Natural killer cell treated with Interleukin-12 subunit alpha and Interleukin-12 subunit beta and Interleukin-15 and Interleukin-18, amount 100 ng/mL, for 72 hours (primary cell): Measurements from ENCODE around the gene TECRL. TPM values are rescaled to one million over a fixed set of nuclear protein-coding genes. Genes with fewer than 3 reads are reported as not detected.

ENCODE experiments used
- ATAC-seq, 2 donors: fragments of 150-1000 bp; cut with Tn5 transposase in 1 of 2; sonication (Bioruptor Pico), chemical (Tn5 transposase) in 1 of 2; 2 replicates each; pipeline ENCODE4 v1.10.0; 2021
- DNase-seq: peaks from one replicate; pipeline ENCODE4 v3.0.0; 2022; ENCODE audit warnings: low spot score
- H3K27ac Mint-ChIP-seq, 2 donors: 1 replicate in 1 of 2; 2 replicates in 1 of 2; pipeline ENCODE4 v1.8.0; 2022; ENCODE audit warnings: mixed read lengths in 2 of 2, mild to moderate bottlenecking in 1 of 2, moderate library complexity in 1 of 2
- H3K27me3 Mint-ChIP-seq, 2 donors: 1 replicate in 1 of 2; 2 replicates in 1 of 2; pipeline ENCODE4 v1.8.0; 2022; ENCODE audit warnings: mixed read lengths in 2 of 2
- H3K36me3 Mint-ChIP-seq: one replicate; pipeline ENCODE4 v1.8.0; 2022; ENCODE audit warnings: mixed read lengths
- H3K4me1 Mint-ChIP-seq, 2 donors: 1 replicate in 1 of 2; 2 replicates in 1 of 2; pipeline ENCODE4 v1.8.0; 2022; ENCODE audit warnings: low read depth in 2 of 2, mixed read lengths in 2 of 2, mild to moderate bottlenecking in 1 of 2
- H3K4me3 Mint-ChIP-seq: one replicate; pipeline ENCODE4 v1.8.0; 2022; ENCODE audit warnings: mixed read lengths
- H3K9me3 Mint-ChIP-seq: 2 replicates; pipeline ENCODE4 v1.8.0; 2022; ENCODE audit warnings: mixed read lengths
- total RNA-seq, 2 donors: library from RNA; stranded (reverse); gene quantifications; one replicate each; pipeline ENCODE4 v1.2.3, GENCODE V29; 2022

Gene TECRL, protein sequence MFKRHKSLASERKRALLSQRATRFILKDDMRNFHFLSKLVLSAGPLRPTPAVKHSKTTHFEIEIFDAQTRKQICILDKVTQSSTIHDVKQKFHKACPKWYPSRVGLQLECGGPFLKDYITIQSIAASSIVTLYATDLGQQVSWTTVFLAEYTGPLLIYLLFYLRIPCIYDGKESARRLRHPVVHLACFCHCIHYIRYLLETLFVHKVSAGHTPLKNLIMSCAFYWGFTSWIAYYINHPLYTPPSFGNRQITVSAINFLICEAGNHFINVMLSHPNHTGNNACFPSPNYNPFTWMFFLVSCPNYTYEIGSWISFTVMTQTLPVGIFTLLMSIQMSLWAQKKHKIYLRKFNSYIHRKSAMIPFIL
- not detected for total RNA-seq

- Mint-ChIP-seq H3K4me1 (no peaks in the 10 kb centered on the region), H3K4me3 (no peak within 1 kb of the TSS), H3K27ac (no peak within 1 kb of the TSS), H3K9me3 (peaks cover 8% of the 10 kb centered on the region), H3K27me3 (no peaks in the 10 kb centered on the region), H3K36me3 (peaks cover 11% of the 10 kb centered on the region)
- DNase-seq, result no peak
- ATAC-seq, result no peak
These were observed at the start of gene TECRL for GRCh38 chr4:64409300-64409699. TSS of gene TECRL (minus strand) at chr4:64409450. CDS start at chr4:64409351, 99 bp downstream.

DNA sequence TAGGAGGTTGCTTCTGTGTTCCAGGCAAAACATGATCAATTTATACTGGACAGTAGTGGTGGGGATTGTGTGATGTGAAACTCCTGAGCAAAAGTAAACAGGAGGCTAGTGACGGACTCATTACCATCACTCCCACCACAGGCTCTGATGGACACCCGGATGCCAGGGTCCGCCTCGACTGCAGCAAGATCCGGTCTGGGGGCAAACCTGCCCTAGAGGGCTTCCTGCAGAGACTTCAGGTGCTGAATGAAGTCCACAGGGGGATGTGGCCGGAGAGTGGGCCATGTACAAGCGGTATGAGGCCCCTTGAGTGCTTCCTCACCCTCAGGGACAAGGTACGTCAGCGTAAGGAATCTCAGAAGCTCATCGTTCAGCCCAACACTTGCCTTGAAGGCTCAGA, 23.4 kb upstream of the TECRL start:
- no peak for ATAC-seq
- Mint-ChIP-seq H3K36me3 (peaks cover 11% of the 10 kb centered on the region), H3K4me3 (no peak overlapping the region), H3K4me1 (no peaks in the 10 kb centered on the region), H3K9me3 (peaks cover 15% of the 10 kb centered on the region), H3K27me3 (no peaks in the 10 kb centered on the region), H3K27ac (no peak overlapping the region)
- DNase-seq, result no peak

DNA sequence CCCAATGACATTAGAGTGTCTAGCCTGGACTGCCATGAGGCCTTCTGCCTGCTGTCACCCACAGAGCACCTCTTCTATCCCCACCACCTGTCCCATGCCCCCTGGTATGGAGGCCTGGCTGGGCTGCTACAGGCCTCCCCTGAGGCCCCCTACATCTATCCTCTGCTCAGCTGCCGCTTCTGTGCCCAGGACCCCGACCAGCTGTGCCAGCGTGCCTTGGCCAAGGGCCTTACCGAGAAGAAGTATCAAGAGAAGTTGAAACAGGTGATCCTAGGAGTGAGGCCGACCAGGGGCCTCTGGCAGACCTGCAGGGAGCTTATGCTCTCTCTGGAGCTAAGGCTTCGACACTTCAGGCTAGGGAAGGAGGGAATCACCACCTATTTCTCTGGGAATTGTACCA, 21.7 kb upstream of the TECRL start:
- Mint-ChIP-seq H3K36me3 (peaks cover 11% of the 10 kb centered on the region), H3K27ac (no peak overlapping the region), H3K9me3 (peaks cover 10% of the 10 kb centered on the region), H3K4me3 (no peak overlapping the region), H3K27me3 (no peaks in the 10 kb centered on the region), H3K4me1 (no peaks in the 10 kb centered on the region)
- DNase-seq, result no peak
- ATAC-seq, result no peak

- DNase-seq (no peak), ATAC-seq (no peak)
- no peaks in the 10 kb centered on the region for H3K4me1 Mint-ChIP-seq
- no peak overlapping the region for H3K27ac Mint-ChIP-seq
- H3K4me3 Mint-ChIP-seq, result no peak overlapping the region
- no peaks in the 10 kb centered on the region for H3K27me3 Mint-ChIP-seq
- H3K9me3 Mint-ChIP-seq, result peaks cover 6% of the 10 kb centered on the region
- H3K36me3 Mint-ChIP-seq, result no peaks in the 10 kb centered on the region
These were observed 8.7 kb upstream of the TECRL start for GRCh38 chr4:64417974-64418373.

DNA sequence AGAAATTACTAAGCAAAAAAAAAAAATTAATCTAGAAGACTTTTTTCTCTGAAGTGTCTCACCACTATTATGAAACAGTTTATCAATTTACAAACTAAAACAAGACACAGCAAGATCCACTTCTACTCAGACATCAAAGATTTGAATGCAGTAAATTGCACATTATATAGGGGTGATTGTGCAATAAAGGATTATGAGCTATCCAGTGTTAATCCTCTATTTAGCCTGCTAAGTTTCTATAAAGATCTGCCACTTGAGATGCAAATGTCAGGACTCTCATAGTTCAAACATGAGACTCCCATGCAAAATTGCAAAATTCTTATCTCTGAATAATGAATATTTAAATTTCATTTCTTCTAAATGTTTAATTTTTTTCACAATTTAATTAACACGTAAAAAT, 2.2 kb downstream of the TECRL start:
- H3K4me3 Mint-ChIP-seq, result no peak overlapping the region

GRCh38 chr4:64405761-64406160, 3.5 kb downstream of the TECRL start:
- H3K9me3 Mint-ChIP-seq, result peaks cover 14% of the 10 kb centered on the region
- H3K4me1 Mint-ChIP-seq, result no peaks in the 10 kb centered on the region
- H3K27me3 Mint-ChIP-seq, result no peaks in the 10 kb centered on the region

More for the DNA sequence above, 2.2 kb downstream of the TECRL start:
- Mint-ChIP-seq H3K27me3 (no peaks in the 10 kb centered on the region), H3K27ac (no peak overlapping the region), H3K9me3 (peaks cover 14% of the 10 kb centered on the region), H3K4me1 (no peaks in the 10 kb centered on the region), H3K36me3 (peaks cover 11% of the 10 kb centered on the region)
- DNase-seq (no peak), ATAC-seq (no peak)

GRCh38 chr4:64402684-64403083, 6.6 kb downstream of the TECRL start:
- H3K36me3 Mint-ChIP-seq, result peaks cover 20% of the 10 kb centered on the region
- H3K4me3 Mint-ChIP-seq, result no peak overlapping the region
- DNase-seq (no peak), ATAC-seq (no peak)
- H3K4me1 Mint-ChIP-seq, result no peaks in the 10 kb centered on the region
- H3K27ac Mint-ChIP-seq, result no peak overlapping the region
- H3K9me3 Mint-ChIP-seq, result peaks cover 24% of the 10 kb centered on the region
- no peaks in the 10 kb centered on the region for H3K27me3 Mint-ChIP-seq

More at GRCh38 chr4:64405761-64406160, 3.5 kb downstream of the TECRL start:
- peaks cover 11% of the 10 kb centered on the region for H3K36me3 Mint-ChIP-seq
- H3K4me3 Mint-ChIP-seq, result no peak overlapping the region
- DNase-seq (no peak), ATAC-seq (no peak)
- no peak overlapping the region for H3K27ac Mint-ChIP-seq

- Mint-ChIP-seq H3K4me1 (no peaks in the 10 kb centered on the region), H3K27ac (no peak overlapping the region), H3K36me3 (peaks cover 13% of the 10 kb centered on the region), H3K27me3 (no peaks in the 10 kb centered on the region), H3K9me3 (peaks cover 26% of the 10 kb centered on the region), H3K4me3 (no peak overlapping the region)
- DNase-seq, result no peak
- no peak for ATAC-seq
These were observed 9.7 kb downstream of the TECRL start for GRCh38 chr4:64399313-64400109.

DNA sequence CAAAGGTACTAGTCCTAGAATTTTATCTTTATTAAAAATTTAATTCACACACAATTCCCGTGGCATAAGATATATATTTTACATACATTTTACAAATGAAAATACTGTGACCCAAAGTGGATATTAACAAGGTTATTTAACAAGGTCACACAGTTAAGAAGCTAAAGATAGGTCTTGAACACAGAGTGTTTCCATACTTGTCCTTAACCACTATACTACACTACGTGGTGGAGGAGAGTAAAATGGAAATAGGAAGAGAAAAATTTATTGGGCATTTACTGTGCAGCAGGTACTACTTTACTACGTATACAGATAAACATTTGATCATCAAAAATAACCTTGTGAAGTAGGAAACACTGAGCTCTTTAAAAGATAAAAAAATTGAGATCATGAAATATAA, 14.8 kb downstream of the TECRL start:
- Mint-ChIP-seq H3K9me3 (peaks cover 22% of the 10 kb centered on the region), H3K27ac (no peak overlapping the region), H3K36me3 (peaks cover 13% of the 10 kb centered on the region), H3K27me3 (no peaks in the 10 kb centered on the region), H3K4me1 (no peaks in the 10 kb centered on the region), H3K4me3 (no peak overlapping the region)
- DNase-seq (no peak), ATAC-seq (no peak)

DNA sequence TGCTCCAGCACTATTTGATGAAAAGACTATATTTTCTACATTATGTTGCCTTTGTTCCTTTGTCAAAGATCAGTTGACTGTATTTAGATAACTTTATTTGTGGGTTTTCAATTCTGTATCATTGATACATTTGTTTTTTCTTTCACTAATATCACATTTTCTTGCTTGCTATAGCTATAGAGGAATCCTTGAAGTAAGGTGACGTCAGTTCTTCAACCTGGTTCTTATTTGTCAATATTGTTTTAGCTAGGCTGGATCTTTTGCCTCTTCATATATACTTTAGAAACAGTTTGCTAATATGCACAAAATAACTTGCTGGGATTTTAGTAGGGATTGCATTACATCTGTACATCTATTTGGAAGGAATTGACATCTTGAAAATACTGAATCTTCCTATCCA, 21.0 kb downstream of the TECRL start:
- no peaks in the 10 kb centered on the region for H3K27me3 Mint-ChIP-seq
- H3K4me3 Mint-ChIP-seq, result no peak overlapping the region
- peaks cover 14% of the 10 kb centered on the region for H3K9me3 Mint-ChIP-seq
- H3K36me3 Mint-ChIP-seq, result no peaks in the 10 kb centered on the region
- no peaks in the 10 kb centered on the region for H3K4me1 Mint-ChIP-seq
- ATAC-seq, result no peak
- H3K27ac Mint-ChIP-seq, result no peak overlapping the region
- no peak for DNase-seq

GRCh38 chr4:64385220-64385619, 24.0 kb downstream of the TECRL start:
- no peaks in the 10 kb centered on the region for H3K4me1 Mint-ChIP-seq
- DNase-seq (no peak), ATAC-seq (no peak)
- H3K9me3 Mint-ChIP-seq, result peaks cover 24% of the 10 kb centered on the region
- no peaks in the 10 kb centered on the region for H3K27me3 Mint-ChIP-seq
- H3K36me3 Mint-ChIP-seq, result no peaks in the 10 kb centered on the region
- no peak overlapping the region for H3K27ac Mint-ChIP-seq
- H3K4me3 Mint-ChIP-seq, result no peak overlapping the region

- H3K27ac Mint-ChIP-seq, result no peak overlapping the region
- peaks cover 26% of the 10 kb centered on the region for H3K9me3 Mint-ChIP-seq
- no peak overlapping the region for H3K4me3 Mint-ChIP-seq
- no peaks in the 10 kb centered on the region for H3K36me3 Mint-ChIP-seq
- no peaks in the 10 kb centered on the region for H3K27me3 Mint-ChIP-seq
- DNase-seq (no peak), ATAC-seq (no peak)
- H3K4me1 Mint-ChIP-seq, result no peaks in the 10 kb centered on the region
These were observed 24.7 kb downstream of the TECRL start for GRCh38 chr4:64384237-64385203.

DNA sequence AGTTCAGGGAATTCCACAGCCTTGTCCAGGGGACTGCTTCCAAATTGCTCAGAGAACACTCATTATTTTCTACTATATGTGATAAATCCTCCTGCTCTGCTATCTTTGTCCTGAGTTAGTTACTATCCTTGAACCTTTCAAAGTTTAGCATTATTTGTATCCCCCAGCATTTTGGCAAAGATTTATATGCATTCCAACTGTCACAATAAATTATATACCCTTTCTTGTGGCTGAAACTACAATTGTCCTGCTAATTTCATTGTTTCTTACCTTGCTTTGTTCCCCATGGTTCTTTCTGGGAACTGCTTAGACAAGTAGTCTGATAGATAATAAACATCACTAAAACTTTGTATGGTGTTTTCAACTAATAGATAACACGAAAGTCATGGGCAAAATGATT, 40.5 kb downstream of the TECRL start:
- DNase-seq (no peak), ATAC-seq (no peak)
- Mint-ChIP-seq H3K4me3 (no peak overlapping the region), H3K9me3 (peaks cover 6% of the 10 kb centered on the region), H3K27me3 (no peaks in the 10 kb centered on the region), H3K36me3 (peaks cover 2% of the 10 kb centered on the region), H3K4me1 (no peaks in the 10 kb centered on the region), H3K27ac (no peak overlapping the region)
